ENCODE measurements around the gene WDR20.

- no peak for TF ChIP-seq YY1 (IDR thresholded peaks at IDR 0.05; ENCODE audit: low read depth, low read length)
- no peak for TF ChIP-seq KDM1A (IDR thresholded peaks at IDR 0.05; ENCODE audit: borderline replicate concordance)
Measured at GRCh38 chr14:102217987-102218421, 78.3 kb downstream of the WDR20 start.

Data from GM12878 (cell line).